A549 (cell line): ENCODE results near the gene CCL14. TPM values are rescaled to one million over a fixed set of nuclear protein-coding genes. Genes with fewer than 3 reads are reported as not detected.

Experiments used
- ATAC-seq, 2 experiments: fragments of 200-7000 bp in 1 of 2; fragments of >200 bp in 1 of 2; cut with Nextera tagmentation in 1 of 2; cut with Tn5 transposase in 1 of 2; 3 replicates each; pipeline versions ENCODE4 v1.8.0 to v1.9.1; 2018 to 2020; ENCODE audit warnings: mild to moderate bottlenecking in 1 of 2, moderate library complexity in 1 of 2
- CTCF ChIA-PET: fragments of 300-600 bp; sonication (Branson Sonifier 250); formaldehyde crosslinking; extraction: SDS; loops from one replicate; lab custom pipeline; 2021; ENCODE audit warnings: antibody characterized with exemption, inconsistent platforms; lab: Yijun Ruan, JAX
- POLR2A ChIA-PET: fragments of 350-600 bp; formaldehyde crosslinking; extraction: SDS; loops from one replicate; lab custom pipeline; 2021; ENCODE audit warnings: antibody characterized with exemption, inconsistent platforms; lab: Yijun Ruan, JAX
- DNase-seq, 2 experiments: peaks; one replicate each; pipeline versions ENCODE4 v3.0.0 to v3.0.0-alpha.2; 2011 to 2016; ENCODE audit warnings: low read depth in 1 of 2, low spot score in 1 of 2
- FAIRE-seq: peaks from 2 replicates; lab custom pipeline; 2011; peaks lifted over from hg19 to GRCh38; lab: Jason Lieb, UNC
- H3K27ac ChIP-seq, 2 experiments: fragments of >200 bp; sonication (Bioruptor Twin); formaldehyde crosslinking; 3 replicates each; pipeline ENCODE4 v1.5.1; 2016 to 2017
- H3K4me1 ChIP-seq: fragments of >200 bp; sonication (Bioruptor Twin); formaldehyde crosslinking; 3 replicates; pipeline ENCODE4 v1.6.1; 2016
- H3K4me2 ChIP-seq: fragments of >200 bp; sonication (Bioruptor Twin); formaldehyde crosslinking; 3 replicates; pipeline ENCODE4 v1.6.1; 2016
- H3K4me3 ChIP-seq: fragments of >200 bp; sonication (Bioruptor Twin); formaldehyde crosslinking; 3 replicates; pipeline ENCODE4 v1.5.1; 2016
- H3K9me3 ChIP-seq: fragments of >200 bp; sonication (Bioruptor Twin); formaldehyde crosslinking; 3 replicates; pipeline ENCODE4 v1.6.1; 2016
- ATOH8 ChIP-seq: fragments of 250-450 bp; sonication (Bioruptor Pico); IDR thresholded peaks from 2 replicates; pipeline ENCODE4 v1.5.0; 2020; ENCODE audit warnings: low read depth, mild to moderate bottlenecking, moderate library complexity
- BCL3 ChIP-seq: fragments of >200 bp; sonication (Bioruptor Twin); formaldehyde crosslinking; IDR thresholded peaks from 3 replicates; pipeline ENCODE4 v1.6.1; 2016
- CEBPB ChIP-seq, 2 experiments: fragments of >200 bp in 1 of 2; sonication (Bioruptor Twin) in 1 of 2; formaldehyde crosslinking in 1 of 2; IDR thresholded peaks; 2 replicates each; pipeline ENCODE4 v1.6.1; 2012 to 2016
- CHD4 ChIP-seq: fragments of 200-600 bp; sonication (generic); IDR thresholded peaks from 2 replicates; pipeline ENCODE4 v1.6.1; 2016; ENCODE audit warnings: antibody characterized with exemption, mild to moderate bottlenecking, borderline replicate concordance
- CTCF ChIP-seq: fragments of >200 bp; sonication (Bioruptor Twin); formaldehyde crosslinking; IDR thresholded peaks from 3 replicates; pipeline ENCODE4 v1.5.1; 2016
- EHF ChIP-seq: fragments of 250-450 bp; sonication (Bioruptor Pico); IDR thresholded peaks from 2 replicates; pipeline ENCODE4 v1.5.0; 2020; ENCODE audit warnings: mild to moderate bottlenecking
- EHMT2 ChIP-seq: fragments of 200-600 bp; sonication (generic); IDR thresholded peaks from 2 replicates; pipeline ENCODE4 v1.6.1; 2016; ENCODE audit warnings: antibody characterized with exemption, low read depth, mild to moderate bottlenecking, moderate library complexity
- EP300 ChIP-seq, 2 experiments: fragments of >200 bp; sonication (Bioruptor Twin); formaldehyde crosslinking; IDR thresholded peaks; 2 replicates in 1 of 2; 3 replicates in 1 of 2; pipeline ENCODE4 v1.6.1; 2016 to 2017
- ESRRA ChIP-seq: fragments of 150-350 bp; IDR thresholded peaks from 2 replicates; pipeline ENCODE4 v1.6.1; 2014; ENCODE audit warnings: mild to moderate bottlenecking, low read length, borderline replicate concordance
- FOSB ChIP-seq: fragments of 250-450 bp; sonication (Bioruptor Pico); IDR thresholded peaks from 2 replicates; pipeline ENCODE4 v1.5.0; 2020; ENCODE audit warnings: mild to moderate bottlenecking, moderate library complexity
- FOSL2 ChIP-seq, 2 experiments: fragments of 450-650 bp in 1 of 2; fragments of >200 bp in 1 of 2; sonication (Bioruptor Twin) in 1 of 2; formaldehyde crosslinking; IDR thresholded peaks; 2 replicates each; pipeline versions ENCODE4 v1.5.0 to v1.6.1; 2016 to 2020; ENCODE audit warnings: mild to moderate bottlenecking in 1 of 2, moderate library complexity in 1 of 2
- FOXS1 ChIP-seq: fragments of 250-450 bp; sonication (Bioruptor Pico); IDR thresholded peaks from 2 replicates; pipeline ENCODE4 v1.5.0; 2020; ENCODE audit warnings: mild to moderate bottlenecking, moderate library complexity
- HDAC2 ChIP-seq: fragments of 200-600 bp; sonication (generic); IDR thresholded peaks from 2 replicates; pipeline ENCODE4 v1.6.1; 2016
- HEYL ChIP-seq: fragments of 250-450 bp; sonication (Bioruptor Pico); IDR thresholded peaks from 2 replicates; pipeline ENCODE4 v1.8.0; 2021; ENCODE audit warnings: mild to moderate bottlenecking, moderate library complexity
- HOXB13 ChIP-seq: fragments of 250-450 bp; sonication (Bioruptor Pico); IDR thresholded peaks from 2 replicates; pipeline ENCODE4 v1.5.0; 2020; ENCODE audit warnings: low read depth, mild to moderate bottlenecking, moderate library complexity
- HOXB5 ChIP-seq: fragments of 250-450 bp; sonication (Bioruptor Pico); IDR thresholded peaks from 2 replicates; pipeline ENCODE4 v1.5.0; 2020; ENCODE audit warnings: mild to moderate bottlenecking, moderate library complexity
- KDM1A ChIP-seq: fragments of 200-600 bp; sonication (generic); IDR thresholded peaks from 2 replicates; pipeline ENCODE4 v1.6.1; 2016; ENCODE audit warnings: low read depth, mild to moderate bottlenecking
- MAFK ChIP-seq: fragments of 450-650 bp; IDR thresholded peaks from 2 replicates; pipeline ENCODE4 v1.6.1; 2014; ENCODE audit not compliant: partially characterized antibody
- MAX ChIP-seq: IDR thresholded peaks from 2 replicates; pipeline ENCODE4 v1.6.1; 2012
- MAZ ChIP-seq: fragments of 150-350 bp; IDR thresholded peaks from 2 replicates; pipeline ENCODE4 v1.6.1; 2014; ENCODE audit warnings: antibody characterized with exemption, low read depth, low read length, borderline replicate concordance
- NR3C1 ChIP-seq: fragments of >200 bp; sonication (Bioruptor Twin); formaldehyde crosslinking; IDR thresholded peaks from 3 replicates; pipeline ENCODE4 v1.6.1; 2017
- PHF8 ChIP-seq: fragments of 200-600 bp; sonication (generic); IDR thresholded peaks from 2 replicates; pipeline ENCODE4 v1.6.1; 2016; ENCODE audit warnings: low read depth, mild to moderate bottlenecking, antibody characterized with exemption, moderate library complexity, borderline replicate concordance
- POLR2AphosphoS2 ChIP-seq: conservative IDR thresholded peaks from 2 replicates; pipeline ENCODE4 v1.6.1; 2012; ENCODE audit warnings: low read length, improper control_type of control experiment, inconsistent platforms
- REST ChIP-seq: fragments of 200-600 bp; sonication (generic); IDR thresholded peaks from 2 replicates; pipeline ENCODE4 v1.6.1; 2016; ENCODE audit warnings: antibody characterized with exemption, mild to moderate bottlenecking, moderate library complexity
- RNF2 ChIP-seq: fragments of 200-600 bp; sonication (generic); IDR thresholded peaks from 2 replicates; pipeline ENCODE4 v1.6.1; 2016; ENCODE audit warnings: low read depth, mild to moderate bottlenecking, antibody characterized with exemption, moderate library complexity, borderline replicate concordance
- SMC3 ChIP-seq: fragments of >200 bp; sonication (Bioruptor Twin); formaldehyde crosslinking; IDR thresholded peaks from 3 replicates; pipeline ENCODE4 v1.6.1; 2018; ENCODE audit warnings: inconsistent platforms
- SREBF2 ChIP-seq: fragments of 450-650 bp; IDR thresholded peaks from 2 replicates; pipeline ENCODE4 v1.6.1; 2014; ENCODE audit warnings: mild to moderate bottlenecking, moderate library complexity
- TFCP2L1 ChIP-seq: fragments of 250-450 bp; sonication (Bioruptor Pico); IDR thresholded peaks from 2 replicates; pipeline ENCODE4 v1.5.0; 2021; ENCODE audit warnings: mild to moderate bottlenecking
- ZC3H11A ChIP-seq: fragments of 450-650 bp; IDR thresholded peaks from 2 replicates; pipeline ENCODE4 v1.6.1; 2014; ENCODE audit warnings: antibody characterized with exemption, mild to moderate bottlenecking
- WGBS: methylation state at CpG from one replicate; pipeline ENCODE4 v1.1.6; 2017; ENCODE audit errors: missing lambda C conversion rate; 5-methylcytosine and 5-hydroxymethylcytosine counted together
- polyA plus RNA-seq, 4 experiments: library from polyadenylated mRNA; depleted of rRNA in 3 of 4; stranded (reverse); fragments of >200 nt; fragmentation: RNase III in 1 of 4; extraction: RNeasy Plus Mini Kit Qiagen cat#74134 plus additional on column Dnase treatment in 1 of 4; gene quantifications; 2 replicates in 3 of 4; 3 replicates in 1 of 4; pipeline ENCODE4 v1.2.3, GENCODE V29; 2011 to 2017

Gene CCL14
- polyA plus RNA-seq, 2 of the 4 experiments (the other 2 are of a cell fraction), result not detected

GRCh38 chr17:35965272-35965671, 21.3 kb downstream of the CCL14 start:
- CTCF ChIA-PET, result interaction anchor here (1.2 to 3.4 kb wide), 3 partner anchors 18 to 518 kb away, joined by 12 to 21 read pairs (median 18); no protein-coding TSS in a partner anchor
- 73% methylated on average over 7 of the region's 7 CpGs for WGBS

GRCh38 chr17:35963663-35964062, 22.9 kb downstream of the CCL14 start:
- DNase-seq (no peak), FAIRE-seq (no peak), ATAC-seq (no peak)
- 32% methylated on average over 6 of the region's 6 CpGs for WGBS
- Histone ChIP-seq H3K4me2 (no peak overlapping the region), H3K27ac (no peak overlapping the region), H3K4me1 (no peaks in the 10 kb centered on the region), H3K9me3 (no peaks in the 10 kb centered on the region), H3K4me3 (no peak overlapping the region)
- peak; percentile 65 for TF ChIP-seq MAFK
- TF ChIP-seq PHF8, result no peak
- TF ChIP-seq MAZ, result no peak
- POLR2A ChIA-PET, result no interaction called here
- CTCF ChIA-PET, result interaction anchor here (1.1 to 3.4 kb wide), 3 partner anchors 16 to 519 kb away, joined by 5 to 18 read pairs (median 6); no protein-coding TSS in a partner anchor

More at GRCh38 chr17:35965272-35965671, 21.3 kb downstream of the CCL14 start:
- FAIRE-seq (no peak), DNase-seq (no peak), ATAC-seq (no peak)
- no peak for TF ChIP-seq FOSL2 (IDR thresholded peaks at IDR 0.05)
- no peak for TF ChIP-seq FOSL2 (CRISPR knock-in tag; IDR thresholded peaks at IDR 0.05)
- no peak for TF ChIP-seq EHMT2
- TF ChIP-seq HOXB13, result no peak
- no peak for TF ChIP-seq EHF (CRISPR knock-in tag)
- no peak for TF ChIP-seq RNF2
- TF ChIP-seq SMC3, result no peak
- no peak for TF ChIP-seq MAX
- no peak for TF ChIP-seq FOXS1 (CRISPR knock-in tag)
- no peak for TF ChIP-seq REST
- TF ChIP-seq SREBF2, result no peak
- TF ChIP-seq ATOH8 (CRISPR knock-in tag), result no peak
- TF ChIP-seq EP300 (IDR thresholded peaks at IDR 0.05), result no peak
- TF ChIP-seq ZC3H11A, result no peak
- no peak for TF ChIP-seq POLR2AphosphoS2
- no peak for TF ChIP-seq CHD4
- TF ChIP-seq CEBPB (IDR thresholded peaks at IDR 0.05), result no peak
- no peak for TF ChIP-seq TFCP2L1
- no peak for TF ChIP-seq ESRRA
- no peak overlapping the region for H3K4me2 ChIP-seq
- no peak overlapping the region for H3K27ac ChIP-seq
- H3K4me1 ChIP-seq, result no peaks in the 10 kb centered on the region
- no peaks in the 10 kb centered on the region for H3K9me3 ChIP-seq
- H3K4me3 ChIP-seq, result no peak overlapping the region
- POLR2A ChIA-PET, result no interaction called here

- Histone ChIP-seq H3K27ac (no peak overlapping the region), H3K9me3 (no peaks in the 10 kb centered on the region), H3K4me2 (no peak overlapping the region), H3K4me3 (no peak overlapping the region), H3K4me1 (no peaks in the 10 kb centered on the region)
- ChIA-PET CTCF (interaction anchor here (1.2 kb wide), 1 partner anchor 195 kb away, joined by 4 read pairs; no protein-coding TSS in a partner anchor), POLR2A (no interaction called here)
- DNase-seq (no peak), ATAC-seq (no peak), FAIRE-seq (no peak)
- WGBS, result 31% methylated on average over 7 of the region's 7 CpGs
- TF ChIP-seq ZC3H11A (no peak), SMC3 (no peak), NR3C1 (no peak), MAZ (no peak), CTCF (no peak), TFCP2L1 (no peak), EHMT2 (no peak), HDAC2 (no peak), HEYL (CRISPR knock-in tag) (no peak), BCL3 (no peak), SREBF2 (no peak), FOSB (no peak), KDM1A (no peak), HOXB5 (no peak)
Observed at GRCh38 chr17:35953720-35954119, 32.8 kb downstream of the CCL14 start.
